ENCODE data around the gene BAD.
"Not testable (repeated sequence)": the region's sequence is repeated elsewhere in the genome, so short reads cannot be mapped to it uniquely, and the experiment has no call there.

BAD gene

GRCh38 chr11:64284048-64284961 lies at the start of gene BAD:
Gene BAD, minus strand, starts transcription at chr11:64284665. Its CDS starts 297 bp downstream, at chr11:64284368.
- peak; percentile 99 for DNase-seq

DNA sequence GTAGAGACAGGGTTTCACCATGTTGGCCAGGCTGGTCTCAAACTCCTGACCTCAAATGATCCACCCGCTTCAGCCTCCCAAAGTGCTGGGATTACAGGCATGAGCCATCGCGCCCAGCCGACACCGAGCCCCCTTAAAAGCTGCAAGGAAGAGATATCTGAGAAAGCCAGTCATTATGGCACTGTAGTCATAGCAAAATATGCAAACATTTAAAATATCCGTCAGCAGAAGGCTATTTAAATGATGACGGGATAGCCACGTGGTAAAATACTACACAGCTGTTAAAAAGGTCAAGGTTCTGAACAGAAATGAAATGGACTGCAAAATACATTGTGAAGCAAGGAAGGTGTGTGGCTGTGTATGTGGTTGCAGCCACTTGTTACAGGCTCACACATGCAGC lies 49.1 kb upstream of the BAD start:
- no peak for DNase-seq

DNA sequence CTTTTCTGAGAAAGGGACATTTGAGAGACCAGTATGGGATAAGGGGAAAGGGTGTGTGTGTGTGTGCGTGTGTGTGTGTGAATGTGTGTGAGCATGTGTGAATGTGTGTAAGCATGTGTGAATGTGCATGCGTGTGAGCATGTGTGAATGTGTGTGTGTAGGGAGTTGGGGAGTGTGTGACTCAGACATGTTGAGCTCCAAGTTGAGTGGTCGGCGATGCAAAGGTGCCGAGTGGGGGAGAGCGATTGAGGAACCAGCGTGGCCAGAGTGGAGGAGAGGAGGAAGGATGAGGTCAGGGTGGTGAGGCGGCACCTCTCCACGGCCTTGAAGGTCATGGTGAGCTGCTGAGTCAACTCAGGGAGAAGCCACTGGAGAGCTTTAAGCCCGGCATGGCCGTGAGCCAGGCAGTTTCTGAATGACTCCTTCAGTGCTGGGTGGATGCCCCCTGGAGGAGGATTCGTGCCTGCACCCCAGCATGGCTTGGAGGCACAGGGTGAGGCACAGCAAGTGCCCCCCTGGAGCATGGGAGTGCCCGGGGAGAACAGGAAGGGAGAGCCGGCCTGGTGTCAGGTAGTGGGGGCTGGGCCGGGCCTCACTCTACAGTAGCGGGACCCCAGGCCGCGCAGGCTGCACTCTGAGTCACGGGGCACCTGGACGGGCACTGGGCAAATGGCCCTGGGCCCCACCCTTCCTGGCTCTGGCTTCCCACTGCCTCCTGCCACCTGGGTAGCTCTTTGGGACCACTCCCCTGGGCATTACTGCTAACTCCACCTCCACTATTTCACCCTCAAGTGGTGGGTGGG lies 47.3 kb upstream of the BAD start:
- DNase-seq, result peak; percentile 88

- DNase-seq, result no peak
These were observed 46.4 kb upstream of the BAD start for GRCh38 chr11:64330888-64331287.

DNA sequence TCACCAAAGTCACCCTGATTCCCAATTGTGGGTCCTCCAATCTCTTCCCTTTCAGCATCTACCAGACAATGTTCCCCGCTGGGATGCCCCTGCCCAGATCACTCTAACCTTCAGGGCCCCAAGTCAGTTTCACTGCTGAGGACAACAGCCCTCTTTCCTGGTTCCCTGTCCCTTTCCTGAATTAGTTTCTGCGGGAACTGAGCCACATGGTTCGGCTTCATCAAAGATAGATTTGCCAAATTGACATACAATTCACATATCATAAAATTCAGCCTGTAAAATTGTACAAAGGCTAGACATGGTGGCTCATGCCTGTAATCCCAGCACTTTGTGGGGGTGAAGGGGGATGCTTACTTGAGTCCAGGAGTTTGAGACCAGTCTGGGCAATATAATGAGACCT lies 43.5 kb upstream of the BAD start:
- no peak for DNase-seq

GRCh38 chr11:64327375-64327774 lies 42.9 kb upstream of the BAD start:
- no peak for DNase-seq

- DNase-seq, result no peak
These were observed 40.4 kb upstream of the BAD start for GRCh38 chr11:64324692-64325469.

DNA sequence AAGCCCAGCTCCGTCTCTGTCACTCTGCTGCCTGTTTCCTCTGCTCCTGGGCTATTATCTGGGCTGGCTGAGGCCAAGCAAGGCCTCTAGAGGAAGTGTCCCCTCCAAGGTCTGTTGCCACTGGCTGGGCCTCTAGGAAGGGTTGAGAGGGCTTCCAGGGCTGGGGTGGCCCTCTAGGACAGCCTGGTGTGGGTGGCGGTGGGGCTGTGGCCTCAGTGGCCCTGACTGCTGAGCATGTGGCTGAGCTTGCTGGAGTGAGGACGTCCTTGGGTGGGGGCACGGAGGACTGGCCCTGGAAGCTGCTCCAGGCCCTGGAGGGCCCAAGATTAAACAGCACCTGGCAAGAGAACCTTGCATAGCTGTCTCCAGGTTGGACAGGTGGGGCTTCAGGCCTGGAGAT lies 39.5 kb upstream of the BAD start:
- not testable (repeated sequence) for DNase-seq

GRCh38 chr11:64323373-64323772 lies 38.9 kb upstream of the BAD start:
- DNase-seq, result no peak

DNA sequence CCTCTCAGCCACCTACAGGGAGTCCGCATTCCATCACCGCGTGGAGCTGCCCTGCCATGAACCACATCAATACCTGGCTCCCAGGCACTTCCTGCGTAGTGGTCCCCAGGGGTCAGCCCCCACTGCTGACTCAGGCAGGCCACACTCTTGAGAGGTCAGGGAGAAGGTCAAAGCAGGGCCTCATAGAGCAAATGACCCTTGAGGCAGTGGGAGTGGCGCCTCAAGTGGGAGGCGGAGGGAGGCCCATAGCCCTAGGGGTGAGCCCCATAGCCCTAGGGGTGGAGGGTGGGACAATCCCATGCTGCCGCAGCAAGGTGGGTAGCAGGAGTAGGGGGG lies 38.4 kb upstream of the BAD start:
- no peak for DNase-seq

- DNase-seq, result no peak
These were observed 37.1 kb upstream of the BAD start for GRCh38 chr11:64321533-64321932.

GRCh38 chr11:64321026-64321425 lies 36.6 kb upstream of the BAD start:
- DNase-seq, result no peak

DNA sequence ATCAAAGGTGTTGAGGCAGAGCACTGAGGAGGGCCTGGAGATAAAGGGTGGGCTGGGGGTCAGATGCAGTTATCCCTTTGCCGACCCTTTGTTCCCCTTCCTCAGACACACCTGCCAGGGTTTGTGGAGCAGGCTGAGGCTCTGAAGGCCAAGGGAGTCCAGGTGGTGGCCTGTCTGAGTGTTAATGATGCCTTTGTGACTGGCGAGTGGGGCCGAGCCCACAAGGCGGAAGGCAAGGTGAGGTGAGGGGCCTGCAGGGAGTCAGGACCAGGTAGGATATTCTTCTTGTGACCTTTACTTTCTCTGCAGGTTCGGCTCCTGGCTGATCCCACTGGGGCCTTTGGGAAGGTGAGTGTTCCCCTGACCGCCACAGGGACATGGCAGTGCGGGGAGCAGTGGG lies 36.1 kb upstream of the BAD start:
- DNase-seq, result no peak

DNA sequence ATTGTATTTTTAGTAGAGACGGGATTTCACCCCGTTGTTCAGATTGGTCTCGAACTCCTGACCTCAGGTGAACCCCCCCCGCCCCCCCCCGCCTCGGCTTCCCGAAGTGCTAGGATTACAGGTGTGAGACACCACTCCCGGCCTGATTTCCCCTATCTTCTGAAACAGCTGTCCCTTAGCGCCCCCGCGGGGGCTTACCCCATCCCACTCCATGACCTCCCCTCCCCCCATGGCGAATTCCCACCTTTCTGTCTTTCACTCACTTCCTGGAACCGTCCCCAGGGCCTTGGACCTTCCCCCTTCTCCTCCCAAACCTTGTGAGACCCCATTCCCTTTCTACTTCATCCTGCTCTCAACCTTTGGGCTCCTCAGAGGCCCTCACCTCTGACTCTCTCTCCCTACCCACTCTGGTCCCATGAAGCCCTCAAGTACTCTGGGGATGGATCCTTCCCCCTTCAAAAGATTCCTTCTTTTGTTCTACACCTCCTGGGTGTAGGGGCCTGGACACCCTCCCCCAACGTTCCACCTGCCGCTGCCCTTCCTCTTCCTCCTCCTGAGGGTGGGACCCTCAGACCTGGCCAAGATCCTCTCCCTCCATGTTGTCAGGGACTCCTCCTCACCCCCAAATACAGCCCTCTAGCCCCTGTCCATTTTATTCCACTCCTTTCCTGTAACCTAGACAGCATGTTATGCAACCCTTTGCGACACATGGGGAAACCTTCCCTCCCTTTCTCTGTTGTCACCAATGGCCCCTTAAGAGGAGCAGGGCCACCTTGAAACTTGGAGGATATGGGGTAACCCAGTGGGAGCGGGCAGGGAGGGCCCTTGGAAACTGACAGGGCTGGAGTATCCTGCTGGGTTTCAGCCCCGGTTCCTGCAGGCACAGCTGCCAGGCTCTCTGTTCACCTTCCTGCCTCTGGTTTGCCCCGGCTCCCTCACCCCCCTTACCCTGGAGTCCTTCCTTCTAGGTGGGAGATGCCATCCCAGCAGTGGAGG lies 34.6 kb upstream of the BAD start:
- DNase-seq, result no peak

GRCh38 chr11:64317961-64318765 lies 33.7 kb upstream of the BAD start, which contains the start of gene PRDX5:
Gene PRDX5, plus strand, starts transcription at chr11:64318121. Its CDS starts 95 bp downstream, at chr11:64318216.
- peak; percentile 95 for DNase-seq

DNA sequence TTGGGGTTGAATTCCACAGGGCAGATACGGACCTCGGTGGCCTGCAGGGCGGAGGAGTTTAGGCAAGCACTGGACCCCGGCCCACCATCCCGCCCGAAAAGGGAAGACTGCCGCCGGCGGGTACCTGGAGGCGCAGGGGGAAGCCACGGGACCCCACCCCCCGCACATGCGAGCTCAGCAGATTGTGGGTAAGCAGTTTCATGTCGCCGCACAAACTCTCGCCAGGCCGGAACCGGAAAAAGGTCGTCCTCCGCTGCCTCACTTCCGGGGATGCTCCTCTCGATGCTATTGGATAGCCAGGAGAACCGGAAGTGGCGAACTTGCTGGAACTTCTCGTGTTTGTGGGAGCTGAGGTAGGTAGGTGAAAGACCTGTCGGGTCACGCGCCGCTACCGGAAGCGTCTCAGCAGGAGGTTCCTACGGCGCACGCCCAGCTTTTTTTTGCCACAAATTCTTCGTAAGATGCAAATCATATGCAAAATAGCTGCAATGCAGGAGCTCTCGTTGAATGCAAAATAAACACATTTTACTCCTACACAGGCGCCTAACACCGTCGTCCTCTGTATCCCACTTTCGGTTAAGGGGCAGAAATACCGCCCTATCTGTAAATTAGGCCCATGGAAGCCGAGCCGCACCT lies 33.0 kb upstream of the BAD start, which contains the start of gene TRMT112:
Gene TRMT112, minus strand, starts transcription at position 235 of the 636 bp plus-strand sequence. Its CDS starts 33 bp downstream, at position 202.
- peak; percentile 82 for DNase-seq

DNA sequence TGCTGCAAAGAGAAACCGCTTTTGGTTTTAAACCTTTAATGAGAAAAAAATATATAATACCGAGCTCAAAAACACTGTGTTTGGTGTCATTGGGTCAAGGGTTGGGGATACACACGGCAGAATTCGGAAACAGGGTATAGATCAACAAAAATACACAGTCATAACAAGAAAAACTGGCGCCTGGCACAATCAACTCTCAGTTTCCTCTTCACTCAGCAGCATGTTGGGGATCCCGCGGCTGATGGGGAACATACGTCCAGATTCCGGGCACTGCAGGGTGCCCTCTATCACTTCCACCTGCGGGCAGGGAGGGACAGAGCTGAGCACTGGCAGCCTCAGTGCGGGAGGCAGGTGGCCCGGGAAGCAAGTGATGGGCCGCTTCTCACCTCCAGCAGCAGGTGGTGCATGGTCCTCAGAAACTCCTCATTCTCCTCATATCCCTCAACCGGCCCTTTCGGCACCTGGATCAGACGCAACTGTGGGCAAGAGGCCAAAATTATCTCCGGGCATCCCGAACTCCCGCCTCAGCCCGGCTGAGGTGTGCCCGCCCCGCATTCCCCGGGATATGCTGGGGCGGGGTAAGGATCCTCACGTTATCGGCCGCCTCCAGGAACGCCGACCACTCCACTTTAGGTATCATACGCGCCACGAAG lies 32.3 kb upstream of the BAD start:
- DNase-seq, result no peak

GRCh38 chr11:64315667-64316526 lies 31.4 kb upstream of the BAD start:
- DNase-seq, result not testable (repeated sequence)

All from 8988T (cell line).